NCI-H1436 treated with DMSO at 0.1 percent for 48 hours (cell line): ENCODE measurements around the gene YBX2.

Experiments
- DNase-seq: peaks from one replicate; lab custom pipeline; 2025; lab: John Stamatoyannopoulos, UW

YBX2 gene

DNA sequence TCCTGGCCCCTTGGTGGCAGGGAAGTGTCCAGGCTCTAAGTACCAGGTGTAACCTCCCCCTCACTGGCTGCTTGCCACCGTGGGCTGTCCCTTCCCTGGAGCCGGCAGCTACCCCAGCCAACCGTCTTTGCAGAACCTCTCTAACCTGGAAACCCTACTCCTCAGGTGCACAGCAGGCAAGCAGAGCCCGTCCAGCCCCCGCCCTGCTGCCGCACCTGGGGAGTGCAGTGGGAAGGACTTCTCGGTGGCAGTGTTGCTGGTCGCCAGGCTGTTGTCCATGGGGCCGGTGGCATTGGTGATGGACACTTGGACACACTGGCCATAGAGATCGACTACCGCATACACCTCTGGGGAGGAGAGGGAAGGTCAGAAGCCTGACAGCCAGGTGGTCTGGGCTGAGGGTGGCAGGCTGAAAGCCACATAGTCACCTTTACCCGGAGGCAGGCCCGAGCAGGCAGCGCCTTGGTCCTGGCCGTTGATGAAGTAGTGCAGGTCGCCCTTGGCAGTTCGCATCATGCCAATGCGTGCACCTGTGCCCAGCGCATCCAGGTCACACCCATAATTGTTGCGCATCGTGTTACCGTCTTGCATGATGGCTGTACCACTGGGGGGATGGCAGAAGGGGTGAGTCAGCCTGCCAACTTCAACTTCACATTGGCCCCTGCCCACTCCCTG is 28.2 kb upstream of the YBX2 start:
- DNase-seq, result no peak

DNA sequence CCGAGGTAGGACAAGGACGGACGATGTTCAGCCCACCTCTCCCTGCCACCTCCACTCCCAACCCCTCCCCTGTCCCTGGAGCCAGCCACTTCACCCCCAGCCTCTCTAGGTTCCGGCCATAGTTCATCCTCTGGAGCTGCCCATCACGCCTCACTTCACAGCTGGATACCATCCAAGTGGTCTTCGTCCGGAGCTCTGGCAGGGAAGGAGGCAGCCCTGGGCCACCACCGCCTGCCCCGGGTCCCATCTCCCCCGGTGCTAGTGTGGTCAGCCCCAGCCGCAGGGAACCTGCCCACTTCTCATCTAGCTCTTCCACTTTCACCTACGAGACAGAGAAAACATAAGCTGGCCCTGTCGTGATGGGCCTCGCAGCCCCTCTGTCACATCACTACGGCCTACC is 27.0 kb upstream of the YBX2 start:
- DNase-seq, result no peak

DNA sequence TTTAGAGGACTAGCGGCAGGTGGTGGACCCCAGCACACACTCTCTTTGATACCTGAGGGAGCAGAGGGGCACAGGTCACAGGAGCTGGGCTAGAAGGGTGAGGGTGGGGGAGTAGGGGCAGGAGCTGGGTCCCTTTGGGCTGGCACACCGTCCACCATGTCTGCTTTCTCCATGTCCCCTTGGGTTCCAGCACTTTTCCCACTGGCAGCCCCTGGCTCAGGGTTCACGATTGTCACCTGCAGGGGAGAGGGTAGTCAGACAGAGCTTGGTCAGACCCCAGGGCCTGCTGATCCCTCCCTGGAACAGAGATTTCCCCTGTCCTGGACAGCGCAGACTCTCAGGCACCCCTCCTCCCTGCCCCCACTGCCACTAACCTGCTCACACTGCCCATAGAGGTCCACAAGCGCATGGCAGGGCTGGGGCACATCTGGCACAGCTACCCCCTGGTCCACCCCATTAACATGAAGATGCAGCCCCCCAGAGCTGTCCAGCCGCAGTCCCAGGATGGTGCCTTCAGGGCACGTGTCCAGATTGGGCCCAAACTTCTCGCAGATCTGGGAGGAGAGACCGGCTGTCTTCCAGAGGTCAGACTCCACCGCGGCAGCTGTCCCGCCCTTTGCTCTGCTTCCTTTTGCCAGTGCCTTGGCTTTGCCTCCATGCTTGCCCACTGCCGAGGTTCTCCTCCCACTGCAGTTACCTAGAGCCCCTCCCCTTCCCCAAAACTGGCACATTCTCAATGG is 23.9 kb upstream of the YBX2 start:
- DNase-seq, result no peak

DNA sequence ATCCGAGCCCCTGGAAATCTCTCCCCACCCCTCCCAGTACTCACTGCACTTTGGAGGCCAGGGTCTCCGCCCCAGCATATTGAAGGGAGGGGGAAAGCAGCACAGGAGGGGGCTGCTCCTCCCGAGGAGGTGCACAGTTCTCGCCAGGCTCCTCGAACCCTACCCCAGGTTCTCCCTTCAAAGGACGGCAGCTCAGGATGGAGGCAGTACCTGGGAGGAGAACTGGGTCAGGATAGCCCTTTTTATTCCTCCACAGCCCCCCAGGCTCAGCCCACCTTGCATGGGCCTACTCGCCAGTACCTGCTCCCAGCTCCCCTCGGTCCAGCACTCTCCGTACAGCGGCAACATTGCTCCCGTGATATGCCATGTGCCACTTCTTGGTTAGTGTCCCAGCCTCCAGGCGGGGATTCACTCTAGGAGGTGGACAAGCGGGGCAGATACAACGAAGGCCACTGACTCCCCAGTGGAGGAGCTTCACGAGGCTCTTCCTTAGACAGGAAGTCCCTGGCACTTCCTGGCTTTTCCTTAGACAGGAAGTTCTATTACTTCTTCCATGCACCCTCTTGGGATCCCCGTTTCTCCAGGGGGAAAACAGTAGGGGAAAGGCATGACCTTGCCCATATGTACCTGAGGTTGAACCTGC is 22.8 kb upstream of the YBX2 start:
- no peak for DNase-seq

DNA sequence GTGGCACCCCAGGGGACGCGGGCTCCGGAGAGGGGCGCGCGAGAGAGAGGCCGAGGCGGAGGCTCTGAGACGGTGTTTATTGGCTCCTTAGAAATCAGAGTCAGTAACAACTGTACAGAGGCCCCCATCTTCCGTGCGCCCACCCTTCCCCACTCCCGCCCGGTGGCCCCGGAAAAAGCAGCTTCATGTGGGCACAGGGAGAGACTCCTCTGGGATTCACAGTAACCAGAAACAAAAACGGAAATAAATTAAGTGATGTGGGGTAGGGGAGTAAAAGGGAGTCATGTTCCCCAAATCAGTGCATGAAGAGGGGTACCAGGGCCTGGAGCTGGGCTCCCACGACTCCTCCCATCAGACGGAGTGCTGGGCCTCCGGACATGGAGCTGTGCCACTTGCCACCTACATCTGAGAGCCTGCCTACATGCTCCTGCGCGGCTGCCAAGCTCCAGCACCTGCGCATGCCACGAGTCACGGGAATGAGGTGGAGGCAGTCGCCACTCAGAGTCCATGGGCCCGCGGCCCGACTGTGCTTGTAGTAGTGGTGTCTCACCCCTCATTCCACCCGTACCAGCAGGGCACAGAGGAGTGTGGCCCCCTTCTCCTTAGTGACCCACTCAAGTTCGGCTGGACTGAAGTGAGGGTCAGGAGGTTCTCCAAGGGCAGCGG is 21.3 kb upstream of the YBX2 start:
- DNase-seq, result no peak

DNA sequence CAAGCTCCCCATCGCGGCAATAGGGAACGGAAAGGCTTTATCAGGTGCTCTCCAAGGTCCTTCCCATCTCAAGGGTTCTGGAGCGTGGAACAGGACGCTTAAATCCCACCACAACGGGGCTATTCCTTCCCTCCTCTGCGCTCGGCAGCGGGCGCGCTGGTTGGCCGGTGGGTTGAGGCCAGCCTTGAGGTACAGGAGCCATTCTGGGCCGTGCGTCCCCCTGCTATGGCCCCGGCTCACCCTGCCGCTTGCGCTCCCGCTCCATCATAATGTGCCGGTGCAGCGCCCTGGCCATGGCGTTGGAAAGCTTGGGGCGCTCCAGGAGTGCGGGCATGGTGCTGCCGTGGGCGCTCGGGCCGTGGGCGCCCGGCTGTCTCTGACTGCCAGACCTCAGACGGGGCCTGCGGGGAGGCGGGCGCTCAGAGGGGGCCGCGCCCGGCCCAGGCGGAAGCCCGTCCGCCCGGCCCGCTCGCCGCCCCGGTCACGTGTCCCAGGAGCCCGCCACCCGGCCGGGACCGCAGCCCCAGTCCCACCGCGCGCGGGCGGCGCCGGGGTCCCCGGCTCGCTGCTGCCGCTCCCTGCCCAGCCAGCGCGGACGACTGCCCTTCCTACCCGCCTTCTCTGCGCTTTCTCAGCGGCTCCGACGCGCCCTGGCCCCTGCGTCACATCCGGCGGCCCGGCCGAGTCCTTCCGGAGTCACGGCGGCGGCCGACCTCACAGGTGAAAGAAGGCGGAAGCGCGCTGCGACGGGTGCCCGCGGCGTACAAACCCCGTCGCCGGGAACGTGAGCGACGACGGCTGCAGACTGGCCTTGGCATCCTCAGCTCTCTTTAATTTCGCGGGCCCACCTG is 20.5 kb upstream of the YBX2 start, which contains the start of gene GPS2:
Gene GPS2, minus strand, starts transcription at position 642 of the 851 bp plus-strand sequence. Its CDS starts 308 bp downstream, at position 334.
- peak; percentile 13 for DNase-seq

DNA sequence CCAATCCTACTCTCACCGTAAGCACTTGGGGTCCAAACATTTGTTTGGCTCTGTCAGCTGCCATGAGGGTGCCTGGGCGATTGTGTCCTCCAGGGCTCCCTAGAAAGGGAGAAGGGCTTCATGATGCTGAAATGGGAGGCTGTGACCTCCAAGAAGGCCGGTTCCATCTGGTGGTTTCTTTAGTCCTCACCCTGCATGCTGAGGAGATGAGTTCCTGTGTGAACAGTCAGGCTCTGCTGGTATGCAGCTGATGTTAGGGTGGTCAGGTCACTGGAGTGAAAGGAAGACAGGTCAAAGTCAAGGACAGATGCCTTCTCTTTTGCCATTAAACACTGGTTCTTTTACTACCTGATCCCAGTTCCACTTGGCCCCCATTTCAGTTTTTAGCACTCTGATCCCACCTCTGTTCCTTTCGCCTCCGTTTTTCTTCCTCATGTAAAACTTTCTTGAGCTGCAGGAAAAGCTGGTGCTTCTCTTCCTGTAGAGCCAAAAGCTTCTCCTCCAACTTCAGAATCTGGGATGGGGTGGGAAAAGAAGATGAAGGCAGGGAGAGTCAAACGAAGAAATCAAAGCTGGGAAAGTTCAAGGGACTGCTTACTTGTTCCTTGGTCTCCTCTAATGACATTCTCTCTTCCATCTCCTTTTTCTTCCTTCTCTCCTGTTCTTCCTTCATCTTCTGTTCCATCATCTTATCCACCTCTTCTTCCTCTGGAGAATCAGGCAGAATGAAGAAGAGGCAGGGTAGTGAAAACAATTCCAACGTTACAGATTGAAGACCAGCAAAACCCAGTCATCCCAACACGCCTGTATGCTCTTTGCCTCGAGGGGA is 19.7 kb upstream of the YBX2 start:
- no peak for DNase-seq

DNA sequence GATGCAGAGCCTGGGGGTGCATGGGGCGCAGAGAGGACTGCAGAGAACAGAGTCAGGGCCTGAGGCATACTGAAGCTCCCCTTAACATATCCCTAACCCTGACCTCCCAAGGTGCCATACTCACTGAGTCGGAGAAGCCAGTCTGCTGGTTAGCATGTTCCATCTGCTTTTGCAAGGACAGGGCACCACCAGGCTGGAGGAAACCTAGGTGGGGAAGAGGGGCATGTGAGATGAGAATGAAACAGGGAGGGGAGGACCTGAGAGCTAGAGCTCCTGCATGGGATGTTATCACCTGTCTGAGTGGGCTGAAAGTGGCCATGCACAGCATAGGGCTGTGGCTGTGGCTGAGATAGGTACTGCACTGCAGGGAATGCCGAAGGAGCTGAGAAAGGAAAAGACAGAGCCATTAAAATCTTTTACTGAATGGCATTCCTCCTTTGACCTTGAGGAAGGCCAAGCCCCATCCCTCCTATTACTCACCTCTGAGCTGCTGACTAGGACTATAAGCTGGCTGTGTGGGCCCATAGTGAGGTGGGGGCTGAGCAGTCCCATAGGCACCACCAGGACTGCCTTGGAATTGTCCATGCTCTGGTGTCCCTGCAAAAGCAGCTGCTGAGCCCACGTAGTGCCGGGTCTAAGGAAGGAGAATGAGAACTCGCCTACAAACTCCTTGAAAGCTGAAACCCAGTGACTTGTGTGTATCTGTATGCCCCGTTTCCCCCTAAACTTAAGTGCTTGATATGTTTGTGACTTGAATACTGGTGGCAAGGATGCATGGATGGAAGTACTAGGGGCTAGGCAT is 18.9 kb upstream of the YBX2 start:
- no peak for DNase-seq

DNA sequence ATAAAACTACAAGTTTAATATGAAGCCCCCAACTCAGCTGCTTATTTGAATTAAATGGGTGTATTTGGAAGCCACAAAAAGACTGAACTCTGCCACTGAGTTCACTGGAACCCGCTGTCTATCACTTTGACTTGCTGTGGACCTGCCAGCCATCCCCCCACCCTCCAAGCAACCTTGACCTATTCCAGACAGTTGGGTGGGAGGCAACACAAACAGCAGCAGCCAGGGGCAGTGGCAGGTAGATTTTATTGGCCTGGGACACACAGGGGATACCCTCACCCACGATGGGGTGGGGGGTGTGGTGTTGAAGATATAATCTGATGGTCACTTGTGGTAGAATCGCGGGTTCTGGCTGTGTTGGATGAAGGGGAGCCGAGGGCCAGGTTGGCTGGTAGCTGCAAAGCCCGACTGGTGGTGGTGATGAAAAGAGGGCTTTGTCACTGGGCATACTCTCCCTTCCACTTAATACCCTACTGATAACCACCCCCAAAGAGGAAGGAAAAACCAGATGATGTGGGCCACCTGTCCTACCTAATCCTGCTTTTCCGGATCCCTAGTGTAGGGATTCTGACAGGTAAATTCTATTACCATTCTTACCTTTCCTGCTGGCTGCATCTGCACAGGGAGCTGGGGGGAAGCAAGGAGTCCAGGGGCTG is 18.1 kb upstream of the YBX2 start:
- DNase-seq, result no peak

DNA sequence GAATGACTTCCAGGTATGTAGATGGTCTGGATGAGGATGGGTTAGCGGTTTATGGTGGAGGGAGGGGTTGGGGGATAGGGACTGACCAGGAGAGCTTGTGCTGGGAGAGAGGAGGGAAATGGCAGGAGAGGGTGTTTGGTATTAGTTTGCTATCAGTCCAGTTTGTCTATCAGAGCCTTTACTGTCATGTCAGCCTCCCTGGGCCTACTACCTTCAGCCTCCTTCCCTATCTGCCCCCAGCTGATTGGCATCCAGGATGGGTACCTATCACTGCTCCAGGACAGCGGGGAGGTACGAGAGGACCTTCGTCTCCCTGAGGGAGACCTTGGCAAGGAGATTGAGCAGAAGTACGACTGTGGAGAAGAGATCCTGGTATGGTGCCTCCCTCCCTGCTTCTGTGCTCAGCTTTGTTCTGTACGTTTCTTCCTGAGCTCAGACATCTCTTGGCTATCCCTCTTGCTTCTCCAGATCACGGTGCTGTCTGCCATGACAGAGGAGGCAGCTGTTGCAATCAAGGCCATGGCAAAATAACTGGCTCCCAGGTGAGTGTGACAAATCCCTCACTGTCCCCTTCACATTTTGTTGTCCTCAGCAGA is 16.8 kb upstream of the YBX2 start:
- DNase-seq, result no peak

DNA sequence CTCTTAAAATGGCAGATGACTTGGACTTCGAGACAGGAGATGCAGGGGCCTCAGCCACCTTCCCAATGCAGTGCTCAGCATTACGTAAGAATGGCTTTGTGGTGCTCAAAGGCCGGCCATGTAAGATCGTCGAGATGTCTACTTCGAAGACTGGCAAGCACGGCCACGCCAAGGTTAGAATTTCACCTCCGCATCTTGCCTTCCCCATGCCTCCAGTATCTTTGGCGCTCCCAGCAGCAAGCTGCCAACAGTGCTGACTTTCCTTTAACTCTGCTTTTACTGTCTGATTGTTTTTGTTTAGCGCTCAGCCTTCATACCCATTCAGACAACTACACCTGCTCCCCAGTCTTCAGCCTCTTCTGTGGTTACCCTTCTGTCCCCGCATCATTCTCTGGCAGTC is 15.2 kb upstream of the YBX2 start:
- DNase-seq, result no peak

DNA sequence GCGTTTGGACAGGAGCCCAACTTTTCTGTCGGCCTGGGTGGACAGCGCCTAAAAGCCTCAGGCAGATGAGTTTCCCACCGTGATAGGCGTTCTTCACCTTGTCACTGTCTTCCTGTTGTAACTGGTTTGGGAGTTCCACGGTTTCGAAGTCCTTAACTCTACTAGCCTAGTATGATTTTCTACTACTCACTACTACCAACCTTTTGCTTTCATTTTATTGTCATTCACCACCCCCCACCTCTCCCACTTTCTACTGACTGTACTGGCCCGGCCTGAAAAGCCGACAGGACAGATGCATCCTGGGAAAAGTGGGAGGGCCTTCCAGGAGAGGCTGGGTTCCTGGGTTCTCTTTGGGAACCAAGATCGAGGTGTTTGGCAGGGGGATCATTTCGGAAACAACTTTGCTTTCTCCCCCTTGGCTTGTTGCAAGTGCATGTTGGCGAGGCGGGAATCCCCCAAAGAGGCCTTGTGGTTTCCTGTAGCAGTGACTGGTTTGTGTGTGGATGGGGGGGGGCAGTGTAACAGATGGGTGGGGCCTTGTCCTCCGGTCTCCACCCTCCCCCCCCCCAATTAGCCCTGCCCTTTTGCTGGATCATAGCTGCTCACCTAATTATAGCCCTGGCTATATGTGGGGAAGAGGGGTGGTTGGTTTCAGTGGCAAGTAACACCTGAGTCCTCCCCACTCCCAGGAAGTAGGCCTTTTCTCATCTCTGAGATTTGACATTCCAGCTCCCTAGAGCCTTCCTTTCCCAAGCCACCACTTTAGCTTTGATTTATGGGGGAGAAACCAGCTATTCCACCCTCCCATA is 14.4 kb upstream of the YBX2 start:
- DNase-seq, result peak; percentile 28

DNA sequence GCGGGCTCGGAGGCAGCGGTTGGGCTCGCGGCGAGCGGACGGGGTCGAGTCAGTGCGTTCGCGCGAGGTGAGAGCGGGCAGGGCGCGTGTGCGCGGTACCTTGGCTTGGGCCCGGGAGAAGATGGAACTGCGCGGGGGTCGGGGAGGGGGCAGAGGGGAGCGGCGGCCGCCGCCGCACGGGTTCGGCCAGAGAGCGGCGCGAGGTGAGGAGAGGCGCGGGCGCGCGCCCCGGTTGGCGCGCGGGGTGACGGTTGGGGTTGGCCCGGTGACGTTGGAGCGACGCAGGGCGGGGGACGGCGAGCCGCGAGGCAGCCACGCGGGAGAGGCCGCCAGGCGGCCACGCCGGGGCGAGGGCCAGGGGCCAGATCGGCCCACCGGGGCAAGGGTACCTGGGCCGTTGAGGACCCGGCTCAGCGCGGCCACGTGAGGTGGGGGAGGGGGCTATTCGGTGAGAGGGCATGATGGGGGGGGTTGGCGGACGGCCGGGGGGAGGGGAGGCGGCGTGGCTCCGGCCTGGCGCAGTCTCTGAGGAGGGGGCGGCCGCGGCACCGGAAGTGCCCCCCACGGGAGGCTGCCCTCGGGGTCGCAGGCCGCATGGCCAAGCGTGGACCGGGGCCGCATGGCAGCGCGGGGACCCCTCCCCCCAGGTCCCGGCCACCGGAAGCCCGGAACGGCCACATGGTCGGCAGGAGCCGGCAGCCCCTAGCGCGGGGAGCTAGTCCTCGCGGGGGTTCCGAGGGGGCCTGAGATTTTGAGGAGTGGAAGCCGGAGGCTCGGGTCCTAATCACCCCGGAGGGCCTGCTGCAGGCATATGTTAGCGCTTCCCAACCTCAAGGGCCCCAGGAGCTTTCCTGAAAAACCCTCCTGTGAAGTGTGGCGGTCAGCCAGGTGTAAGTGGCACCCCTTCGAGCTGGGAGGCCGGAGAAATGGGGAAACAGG is 13.5 kb upstream of the YBX2 start:
- no peak for DNase-seq

DNA sequence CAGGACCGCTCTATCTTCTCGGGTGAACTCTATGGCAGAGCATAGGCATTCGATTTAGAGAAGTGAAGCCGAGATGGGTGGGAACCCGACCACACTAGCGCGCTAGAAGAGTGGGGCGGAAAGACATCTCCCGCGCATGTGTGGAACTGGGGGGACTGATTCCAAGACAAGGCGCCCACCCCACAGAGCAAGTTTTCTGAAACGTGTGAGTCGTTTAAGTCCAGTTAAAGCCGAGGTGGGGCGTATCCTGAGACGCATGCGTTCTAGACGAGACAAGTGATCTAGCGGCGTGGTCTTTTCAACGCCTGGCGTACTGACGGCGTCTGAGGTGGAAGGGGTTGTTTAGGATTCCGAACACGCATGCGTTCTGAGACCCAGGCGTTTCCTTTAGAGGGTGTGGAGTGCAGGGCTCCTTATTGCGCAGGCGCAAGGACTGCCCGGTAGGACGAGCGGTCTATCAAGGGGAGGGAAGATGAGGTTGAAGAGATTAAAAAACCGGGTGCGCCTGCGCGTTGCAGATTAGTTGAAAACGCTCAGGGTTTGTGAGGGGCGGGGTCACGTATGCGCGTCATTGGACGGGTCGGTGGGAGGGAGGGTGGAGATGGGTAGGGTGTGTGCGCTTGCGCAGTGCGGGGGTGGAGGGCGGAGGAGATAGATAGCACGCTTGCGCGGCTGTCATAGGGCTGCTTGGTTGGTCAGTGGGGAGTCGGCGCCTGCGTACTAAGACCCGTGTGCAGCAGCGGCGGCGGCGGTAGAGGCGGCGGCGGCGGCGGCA is 12.7 kb upstream of the YBX2 start, which contains the start of gene EIF5A:
Gene EIF5A, plus strand, starts transcription at position 718 of the 775 bp plus-strand sequence. CDS start 2,008 bp downstream, outside the sequence.
- peak; percentile 99 for DNase-seq

DNA sequence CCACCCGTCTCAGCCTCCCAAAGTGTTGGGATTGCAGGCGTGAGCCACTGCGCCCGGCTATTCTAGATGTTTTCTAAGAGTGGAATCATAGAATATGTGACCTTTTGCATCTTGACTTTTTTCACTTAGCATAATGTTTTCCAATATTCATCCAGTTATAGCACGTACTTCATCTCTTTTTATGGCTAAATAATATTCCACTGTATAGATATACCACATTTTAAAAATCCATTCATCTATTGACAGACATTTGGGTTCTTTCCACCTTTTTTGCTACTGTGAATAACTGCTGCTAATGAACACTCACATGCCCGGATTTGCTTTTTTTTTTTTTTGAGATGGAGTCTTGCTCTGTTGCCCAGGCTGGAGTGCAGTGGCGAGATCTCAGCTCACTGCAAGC is 9.7 kb upstream of the YBX2 start:
- DNase-seq, result no peak
